ENCODE measurements around the gene CDH4.

DNA sequence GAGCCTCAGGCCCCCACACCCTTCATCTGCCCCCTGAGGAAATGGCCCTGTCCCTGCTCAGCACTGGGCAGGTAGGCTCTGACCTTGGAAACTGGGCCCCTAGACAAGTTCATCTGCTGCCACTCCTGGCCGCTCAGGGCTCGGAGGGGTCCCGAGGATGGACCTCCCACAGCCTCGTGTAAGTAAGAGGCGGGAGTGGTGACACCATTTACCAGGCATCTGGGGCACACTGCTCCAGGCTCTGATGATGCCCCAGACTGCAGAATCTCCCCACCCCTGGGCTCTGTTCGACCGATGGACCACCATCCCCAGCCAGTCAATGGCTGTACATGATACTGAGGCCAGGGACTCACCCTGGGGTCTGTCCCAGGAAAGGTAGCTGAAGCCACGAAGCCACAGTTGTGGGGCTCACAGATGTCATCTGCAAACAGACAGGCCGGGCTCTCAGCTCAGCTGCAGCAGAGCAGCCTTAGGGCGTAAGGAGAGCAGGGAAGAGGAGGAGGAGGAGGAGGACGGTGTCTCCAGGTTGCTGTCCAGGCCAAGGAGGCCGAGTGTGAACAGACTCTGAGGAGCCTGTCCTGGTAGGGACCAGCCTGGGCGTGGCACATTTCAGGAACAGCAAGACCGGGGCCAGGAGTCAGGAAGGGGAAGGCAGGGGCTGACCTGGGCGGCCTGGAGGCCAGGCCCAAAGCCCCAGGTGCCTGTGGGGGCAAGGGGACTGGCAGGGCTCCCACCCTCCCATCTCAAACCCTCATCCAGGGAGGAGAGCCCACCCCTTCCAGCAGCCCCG, 513.2 kb downstream of the CDH4 start:
- TF ChIP-seq, protein P1, sequence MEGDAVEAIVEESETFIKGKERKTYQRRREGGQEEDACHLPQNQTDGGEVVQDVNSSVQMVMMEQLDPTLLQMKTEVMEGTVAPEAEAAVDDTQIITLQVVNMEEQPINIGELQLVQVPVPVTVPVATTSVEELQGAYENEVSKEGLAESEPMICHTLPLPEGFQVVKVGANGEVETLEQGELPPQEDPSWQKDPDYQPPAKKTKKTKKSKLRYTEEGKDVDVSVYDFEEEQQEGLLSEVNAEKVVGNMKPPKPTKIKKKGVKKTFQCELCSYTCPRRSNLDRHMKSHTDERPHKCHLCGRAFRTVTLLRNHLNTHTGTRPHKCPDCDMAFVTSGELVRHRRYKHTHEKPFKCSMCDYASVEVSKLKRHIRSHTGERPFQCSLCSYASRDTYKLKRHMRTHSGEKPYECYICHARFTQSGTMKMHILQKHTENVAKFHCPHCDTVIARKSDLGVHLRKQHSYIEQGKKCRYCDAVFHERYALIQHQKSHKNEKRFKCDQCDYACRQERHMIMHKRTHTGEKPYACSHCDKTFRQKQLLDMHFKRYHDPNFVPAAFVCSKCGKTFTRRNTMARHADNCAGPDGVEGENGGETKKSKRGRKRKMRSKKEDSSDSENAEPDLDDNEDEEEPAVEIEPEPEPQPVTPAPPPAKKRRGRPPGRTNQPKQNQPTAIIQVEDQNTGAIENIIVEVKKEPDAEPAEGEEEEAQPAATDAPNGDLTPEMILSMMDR (conservative IDR thresholded peaks at IDR 0.05; ENCODE audit: low read depth, low read length), result no peak
- no peak for TF ChIP-seq BHLHE40 (IDR thresholded peaks at IDR 0.05; ENCODE audit: low read depth, low read length)
- TF ChIP-seq, protein P2, sequence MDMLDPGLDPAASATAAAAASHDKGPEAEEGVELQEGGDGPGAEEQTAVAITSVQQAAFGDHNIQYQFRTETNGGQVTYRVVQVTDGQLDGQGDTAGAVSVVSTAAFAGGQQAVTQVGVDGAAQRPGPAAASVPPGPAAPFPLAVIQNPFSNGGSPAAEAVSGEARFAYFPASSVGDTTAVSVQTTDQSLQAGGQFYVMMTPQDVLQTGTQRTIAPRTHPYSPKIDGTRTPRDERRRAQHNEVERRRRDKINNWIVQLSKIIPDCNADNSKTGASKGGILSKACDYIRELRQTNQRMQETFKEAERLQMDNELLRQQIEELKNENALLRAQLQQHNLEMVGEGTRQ (IDR thresholded peaks at IDR 0.05; ENCODE audit: low read depth, low read length), result no peak
- TF ChIP-seq POLR2A (IDR thresholded peaks at IDR 0.05; ENCODE audit: low read depth, low read length), result no peak
- TF ChIP-seq MAFK (IDR thresholded peaks at IDR 0.05; ENCODE audit: low read depth, low read length), result no peak
- no peak for TF ChIP-seq RCOR1 (IDR thresholded peaks at IDR 0.05; ENCODE audit: insufficient replicate concordance, low read length)

All from IMR-90 (cell line).